Measurements from ENCODE around the gene GDI2.

- TF ChIP-seq GATA2 (IDR thresholded peaks at IDR 0.05; ENCODE audit: low read depth, low read length) (no peak), GATA3 (IDR thresholded peaks at IDR 0.05; ENCODE audit: low read depth, low read length) (no peak)
These were observed 60.8 kb downstream of the GDI2 start for GRCh38 chr10:5752301-5752871.
